Measurements from ENCODE around the gene TM7SF2. TPM values are rescaled to one million over a fixed set of nuclear protein-coding genes. Genes with fewer than 3 reads are reported as not detected.

TM7SF2 gene
- total and polyA plus RNA-seq, 2 experiments from 2014 or later: 0.65 to 2.5 TPM

DNA sequence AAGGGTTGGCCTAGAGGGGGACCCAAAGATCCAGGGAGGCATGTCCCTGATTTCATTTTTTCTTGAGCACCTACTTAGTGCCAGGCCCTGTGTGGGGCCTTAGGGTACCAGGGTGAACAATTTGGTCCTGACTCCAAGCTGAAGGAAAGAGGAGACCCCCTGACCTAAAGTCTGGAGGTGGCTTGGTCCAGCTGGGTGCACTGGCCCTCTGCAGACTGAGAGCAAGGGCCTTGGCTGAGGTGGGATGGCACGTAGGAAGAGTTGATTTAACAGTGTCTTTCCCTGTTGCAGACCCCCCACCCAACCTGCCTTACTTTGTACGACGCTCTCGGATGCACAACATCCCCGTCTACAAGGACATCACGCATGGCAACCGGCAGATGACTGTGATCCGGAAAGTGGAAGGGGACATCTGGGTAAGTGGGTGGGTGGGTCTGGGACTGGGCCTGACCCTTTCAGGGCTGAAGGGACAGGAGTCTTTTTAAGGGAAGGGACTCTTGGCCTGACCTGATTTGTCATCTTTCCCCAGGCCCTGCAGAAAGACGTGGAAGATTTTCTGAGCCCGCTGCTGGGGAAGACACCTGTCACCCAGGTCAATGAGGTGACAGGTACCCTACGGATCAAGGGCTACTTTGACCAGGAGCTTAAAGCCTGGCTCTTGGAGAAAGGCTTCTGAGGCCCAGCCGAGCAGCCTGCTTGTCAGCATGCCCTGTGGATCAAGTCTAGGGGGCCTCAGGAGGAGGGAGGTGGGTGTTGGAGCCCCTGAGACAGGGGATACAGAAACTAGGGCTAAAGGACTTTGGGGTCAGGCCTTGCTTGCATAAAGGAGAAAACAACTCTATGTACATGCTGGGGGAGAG, 13.8 kb downstream of the TM7SF2 start:
- H3F3A ChIP-seq (ENCODE audit: insufficient read depth): peaks cover 24% of the 10 kb centered on the region
- no peak for DNase-seq
- H3K9me2 ChIP-seq (ENCODE audit: insufficient read depth): no peaks in the 10 kb centered on the region
- H3K27me3 ChIP-seq (replicated peaks; ENCODE audit: insufficient read depth): no peaks in the 10 kb centered on the region
- H3K9ac ChIP-seq: no peak overlapping the region
- H3K4me3 ChIP-seq: no peak overlapping the region
- H3K4me1 ChIP-seq (ENCODE audit: insufficient read depth): peaks cover 14% of the 10 kb centered on the region
- in situ Hi-C loops (cut with MboI): no loop called here
- WGBS, 2 experiments (ENCODE audit: low coverage in 1 of 2, low lambda C conversion rate in 2 of 2, missing lambda C conversion rate in 2 of 2): 80 to 81% methylated on average over 12 of the region's 12 CpGs
- no peaks in the 10 kb centered on the region for H3K9me3 ChIP-seq (ENCODE audit: low read depth)
- TF ChIP-seq EZH2phosphoT487 (IDR thresholded peaks at IDR 0.05; ENCODE audit: insufficient read depth, low read depth) (no peak), EZH2 (IDR thresholded peaks at IDR 0.05; ENCODE audit: insufficient read depth, poor library complexity, severe bottlenecking) (no peak)
- H2AFZ ChIP-seq: no peak overlapping the region
- H3K27ac ChIP-seq: no peak overlapping the region
- no peak overlapping the region for H3K4me2 ChIP-seq (ENCODE audit: unreplicated experiment)
- no peaks in the 10 kb centered on the region for H4K20me1 ChIP-seq (ENCODE audit: insufficient read depth)
- H3K36me3 ChIP-seq (ENCODE audit: low read depth): peaks cover 24% of the 10 kb centered on the region; the same call in 1 of the 2 replicates
- H3K79me2 ChIP-seq (ENCODE audit: insufficient read depth): peaks cover 47% of the 10 kb centered on the region

DNA sequence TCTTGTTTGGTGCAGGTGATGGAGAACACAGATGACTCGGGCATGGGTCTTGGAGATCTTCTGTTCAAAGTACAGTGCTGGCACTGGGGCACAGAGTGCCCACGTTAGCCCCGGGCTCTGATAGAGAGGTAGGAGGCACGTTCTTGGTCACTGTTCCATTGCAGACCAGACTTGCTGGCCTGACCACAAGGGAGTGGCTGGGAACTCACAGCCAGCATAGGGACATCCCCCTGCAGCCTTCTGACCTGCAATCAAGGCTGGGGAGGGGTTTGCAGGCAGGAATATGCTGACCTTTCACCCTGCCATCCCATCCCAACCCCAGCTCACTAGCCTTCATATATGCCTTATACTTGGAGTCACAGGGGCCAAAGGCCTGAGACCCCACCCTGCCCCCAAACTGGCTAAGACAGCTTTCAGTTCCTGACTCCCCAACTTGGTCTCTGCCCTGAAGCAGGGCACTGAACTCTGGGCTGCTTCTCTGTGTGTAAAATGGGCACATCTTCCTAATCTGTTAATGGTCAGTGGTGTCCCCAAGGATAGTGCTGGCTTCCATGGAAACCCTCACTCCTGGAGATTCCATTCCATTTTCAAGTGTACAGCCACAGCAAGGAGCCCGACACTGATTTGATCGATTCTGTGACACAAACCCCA, 15.1 kb downstream of the TM7SF2 start:
- Histone ChIP-seq H3K27me3 (replicated peaks; ENCODE audit: insufficient read depth) (no peaks in the 10 kb centered on the region), H4K20me1 (ENCODE audit: insufficient read depth) (no peaks in the 10 kb centered on the region), H3K4me2 (ENCODE audit: unreplicated experiment) (no peak overlapping the region), H3K9ac (no peak overlapping the region), H3K79me2 (ENCODE audit: insufficient read depth) (peaks cover 44% of the 10 kb centered on the region), H3K27ac (no peak overlapping the region), H3K4me1 (ENCODE audit: insufficient read depth) (peaks cover 8% of the 10 kb centered on the region; the same call in 1 of the 2 replicates), H3K9me3 (ENCODE audit: low read depth) (no peaks in the 10 kb centered on the region), H3F3A (ENCODE audit: insufficient read depth) (peaks cover 16% of the 10 kb centered on the region), H3K36me3 (ENCODE audit: low read depth) (peaks cover 16% of the 10 kb centered on the region; the same call in 1 of the 2 replicates), H3K9me2 (ENCODE audit: insufficient read depth) (no peaks in the 10 kb centered on the region), H2AFZ (no peak overlapping the region), H3K4me3 (no peak overlapping the region)
- no peak for TF ChIP-seq EZH2phosphoT487 (IDR thresholded peaks at IDR 0.05; ENCODE audit: insufficient read depth, low read depth)
- no peak for TF ChIP-seq EZH2 (IDR thresholded peaks at IDR 0.05; ENCODE audit: insufficient read depth, poor library complexity, severe bottlenecking)
- WGBS, 2 experiments (ENCODE audit: low coverage in 1 of 2, low lambda C conversion rate in 2 of 2, missing lambda C conversion rate in 2 of 2): 50 to 64% methylated on average over 6 of the region's 6 CpGs
- in situ Hi-C loops (cut with MboI): no loop called here
- DNase-seq: no peak

DNA sequence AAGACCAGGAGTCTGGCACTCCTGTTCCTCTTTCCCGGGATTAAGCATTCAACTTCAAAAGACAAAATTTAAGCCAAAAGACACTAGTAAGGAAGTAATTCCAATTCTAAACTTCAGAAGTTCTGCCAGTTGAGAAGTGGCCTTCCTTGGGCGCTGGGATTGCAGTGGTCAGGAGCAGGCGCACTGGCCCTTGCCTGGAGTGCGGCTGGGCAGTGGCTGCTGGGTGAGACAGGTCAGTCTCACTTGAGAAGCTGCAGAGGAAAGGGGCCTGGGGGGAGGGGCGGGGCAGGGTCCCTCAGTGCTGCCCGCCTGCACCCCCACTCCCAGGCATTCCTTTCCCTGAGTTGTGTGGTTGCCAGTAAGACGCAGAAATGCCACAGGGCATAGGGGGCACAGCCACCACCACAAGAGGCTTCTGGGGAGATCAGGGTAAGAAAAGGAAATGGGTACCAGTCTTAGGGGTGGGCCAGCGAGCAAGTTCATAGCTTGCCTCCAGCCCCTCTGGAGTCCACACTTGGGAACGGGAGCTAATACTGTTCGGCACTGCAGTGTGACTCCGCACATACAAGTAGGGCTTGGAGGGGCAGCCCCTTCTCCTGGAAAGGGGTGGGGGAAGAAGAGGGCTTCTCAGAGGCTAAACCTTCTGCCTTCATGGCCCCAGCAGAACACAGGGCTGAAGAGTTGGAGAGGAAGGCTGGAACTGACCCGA, 16.0 kb downstream of the TM7SF2 start:
- in situ Hi-C loops (cut with MboI): no loop called here
- Histone ChIP-seq H3K9ac (no peak overlapping the region), H3K9me3 (ENCODE audit: low read depth) (no peaks in the 10 kb centered on the region), H3K27ac (no peak overlapping the region), H3K27me3 (replicated peaks; ENCODE audit: insufficient read depth) (no peaks in the 10 kb centered on the region), H3K4me1 (ENCODE audit: insufficient read depth) (peaks cover 9% of the 10 kb centered on the region), H4K20me1 (ENCODE audit: insufficient read depth) (no peaks in the 10 kb centered on the region), H3F3A (ENCODE audit: insufficient read depth) (peaks cover 16% of the 10 kb centered on the region), H3K4me3 (no peak overlapping the region), H3K9me2 (ENCODE audit: insufficient read depth) (no peaks in the 10 kb centered on the region), H3K36me3 (ENCODE audit: low read depth) (peaks cover 18% of the 10 kb centered on the region; the same call in 1 of the 2 replicates), H3K79me2 (ENCODE audit: insufficient read depth) (peaks cover 47% of the 10 kb centered on the region), H3K4me2 (ENCODE audit: unreplicated experiment) (no peak overlapping the region), H2AFZ (no peak overlapping the region)
- WGBS, 2 experiments (ENCODE audit: low coverage in 1 of 2, low lambda C conversion rate in 2 of 2, missing lambda C conversion rate in 2 of 2): 71 to 72% methylated on average over 9 to 12 of the region's 12 CpGs
- no peak for TF ChIP-seq EZH2phosphoT487 (IDR thresholded peaks at IDR 0.05; ENCODE audit: insufficient read depth, low read depth)
- no peak for TF ChIP-seq EZH2 (IDR thresholded peaks at IDR 0.05; ENCODE audit: insufficient read depth, poor library complexity, severe bottlenecking)
- DNase-seq: no peak
